AG09319 (cell line): ENCODE measurements around the gene VPS13C.

ENCODE experiments used
- DNase-seq: peaks from one replicate; pipeline ENCODE4 v3.0.0-alpha.2; 2010; ENCODE audit warnings: low read depth; ENCODE audit errors: extremely low read depth
- TF ChIP-seq, protein P1 (sequence below): IDR thresholded peaks from 2 replicates; pipeline ENCODE4 v1.5.1; 2011; ENCODE audit warnings: low read depth, mild to moderate bottlenecking, inconsistent platforms, low read length, moderate library complexity

VPS13C gene

GRCh38 chr15:61978225-61978624, 82.0 kb downstream of the VPS13C start:
- DNase-seq, result no peak
- TF ChIP-seq, protein P1, sequence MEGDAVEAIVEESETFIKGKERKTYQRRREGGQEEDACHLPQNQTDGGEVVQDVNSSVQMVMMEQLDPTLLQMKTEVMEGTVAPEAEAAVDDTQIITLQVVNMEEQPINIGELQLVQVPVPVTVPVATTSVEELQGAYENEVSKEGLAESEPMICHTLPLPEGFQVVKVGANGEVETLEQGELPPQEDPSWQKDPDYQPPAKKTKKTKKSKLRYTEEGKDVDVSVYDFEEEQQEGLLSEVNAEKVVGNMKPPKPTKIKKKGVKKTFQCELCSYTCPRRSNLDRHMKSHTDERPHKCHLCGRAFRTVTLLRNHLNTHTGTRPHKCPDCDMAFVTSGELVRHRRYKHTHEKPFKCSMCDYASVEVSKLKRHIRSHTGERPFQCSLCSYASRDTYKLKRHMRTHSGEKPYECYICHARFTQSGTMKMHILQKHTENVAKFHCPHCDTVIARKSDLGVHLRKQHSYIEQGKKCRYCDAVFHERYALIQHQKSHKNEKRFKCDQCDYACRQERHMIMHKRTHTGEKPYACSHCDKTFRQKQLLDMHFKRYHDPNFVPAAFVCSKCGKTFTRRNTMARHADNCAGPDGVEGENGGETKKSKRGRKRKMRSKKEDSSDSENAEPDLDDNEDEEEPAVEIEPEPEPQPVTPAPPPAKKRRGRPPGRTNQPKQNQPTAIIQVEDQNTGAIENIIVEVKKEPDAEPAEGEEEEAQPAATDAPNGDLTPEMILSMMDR, result no peak

DNA sequence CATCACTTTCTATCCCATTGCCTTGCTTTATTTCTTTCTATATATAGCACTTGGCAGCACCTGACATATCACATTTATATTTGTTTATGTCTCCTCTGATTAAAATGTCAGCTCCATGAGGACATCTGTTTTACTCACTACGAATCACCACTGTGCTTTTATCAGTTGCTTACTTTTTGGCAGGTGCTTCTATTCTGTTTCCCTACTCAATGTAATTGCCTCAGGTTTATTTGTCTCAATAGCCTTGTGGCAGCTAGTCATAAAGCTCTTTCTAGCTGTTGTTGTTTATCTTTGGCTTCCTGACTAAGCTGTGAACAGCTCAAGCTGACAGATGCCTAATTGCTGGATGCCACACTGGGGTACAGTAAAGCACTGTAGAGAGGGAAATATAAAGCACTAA, 85.5 kb downstream of the VPS13C start:
- TF ChIP-seq, protein P1, result no peak
- DNase-seq, result no peak

DNA sequence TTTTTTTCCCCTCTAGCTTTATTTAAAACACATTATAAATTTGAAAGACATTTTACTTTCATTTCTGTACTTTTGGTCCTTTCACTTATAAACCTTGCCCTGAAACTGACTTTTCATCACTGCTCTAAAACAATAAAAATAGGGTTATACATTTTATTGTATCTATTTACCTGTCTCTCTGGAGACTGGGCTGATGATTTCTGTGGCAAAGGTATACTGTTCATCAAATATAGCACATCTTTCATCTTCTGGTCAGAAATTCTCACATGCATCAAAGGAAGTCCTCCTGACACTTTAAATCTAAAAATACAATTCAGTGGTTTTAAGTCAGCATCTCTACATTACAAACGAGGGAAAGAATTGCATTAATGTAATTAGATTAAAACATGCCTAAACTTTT, 86.1 kb downstream of the VPS13C start:
- TF ChIP-seq, protein P1, result no peak
- DNase-seq, result no peak

- no peak for DNase-seq
- TF ChIP-seq, protein P1, result no peak
Observed at GRCh38 chr15:61951949-61952348, 108.3 kb downstream of the VPS13C start.

- TF ChIP-seq, protein P1, result no peak
- no peak for DNase-seq
Observed at GRCh38 chr15:61946778-61947177, 113.5 kb downstream of the VPS13C start.

GRCh38 chr15:61943992-61944391, 116.3 kb downstream of the VPS13C start:
- DNase-seq, result no peak
- TF ChIP-seq, protein P1, result no peak

- DNase-seq, result no peak
- TF ChIP-seq, protein P1, result no peak
Observed at GRCh38 chr15:61938249-61938648, 122.0 kb downstream of the VPS13C start.
